ENCODE measurements around the gene PAK1IP1. TPM values are rescaled to one million over a fixed set of nuclear protein-coding genes. Genes with fewer than 3 reads are reported as not detected.
"Not testable (repeated sequence)": the region's sequence is repeated elsewhere in the genome, so short reads cannot be mapped to it uniquely, and the experiment has no call there.

Gene PAK1IP1
- total RNA-seq, 1 donor from 2014 or later: 12.2 TPM

DNA sequence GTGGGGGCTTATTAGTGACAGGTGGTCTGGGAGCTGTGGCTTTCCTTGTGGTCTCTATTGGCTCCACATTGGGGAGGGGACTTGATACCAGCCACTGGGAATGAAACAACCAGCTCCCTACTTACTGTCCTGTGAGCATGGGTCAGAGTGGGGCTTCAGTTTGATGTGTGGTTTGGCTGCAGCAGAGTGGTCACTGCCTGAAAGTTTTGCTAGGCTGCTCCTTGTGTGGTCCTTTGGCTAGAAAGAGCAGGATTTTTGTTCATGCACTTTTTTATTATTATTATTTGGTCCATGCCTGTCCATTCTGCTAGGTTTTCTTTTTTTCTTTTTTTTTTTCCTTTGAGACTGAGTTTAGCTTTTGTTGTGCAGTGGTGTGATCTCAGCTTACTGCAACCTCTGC, 45.3 kb downstream of the PAK1IP1 start:
- H3K4me3 Mint-ChIP-seq (ENCODE audit: unreplicated experiment): no peak overlapping the region
- no peak overlapping the region for H3K27ac Mint-ChIP-seq (ENCODE audit: unreplicated experiment)
- peaks cover 8% of the 10 kb centered on the region for H3K4me1 Mint-ChIP-seq (ENCODE audit: unreplicated experiment)
- no peaks in the 10 kb centered on the region for H3K27me3 Mint-ChIP-seq (ENCODE audit: unreplicated experiment)
- DNase-seq (ENCODE audit: extremely low spot score, unreplicated experiment): no peak
- H3K9me3 Mint-ChIP-seq (ENCODE audit: unreplicated experiment): no peaks in the 10 kb centered on the region
- TF ChIP-seq, protein P1, sequence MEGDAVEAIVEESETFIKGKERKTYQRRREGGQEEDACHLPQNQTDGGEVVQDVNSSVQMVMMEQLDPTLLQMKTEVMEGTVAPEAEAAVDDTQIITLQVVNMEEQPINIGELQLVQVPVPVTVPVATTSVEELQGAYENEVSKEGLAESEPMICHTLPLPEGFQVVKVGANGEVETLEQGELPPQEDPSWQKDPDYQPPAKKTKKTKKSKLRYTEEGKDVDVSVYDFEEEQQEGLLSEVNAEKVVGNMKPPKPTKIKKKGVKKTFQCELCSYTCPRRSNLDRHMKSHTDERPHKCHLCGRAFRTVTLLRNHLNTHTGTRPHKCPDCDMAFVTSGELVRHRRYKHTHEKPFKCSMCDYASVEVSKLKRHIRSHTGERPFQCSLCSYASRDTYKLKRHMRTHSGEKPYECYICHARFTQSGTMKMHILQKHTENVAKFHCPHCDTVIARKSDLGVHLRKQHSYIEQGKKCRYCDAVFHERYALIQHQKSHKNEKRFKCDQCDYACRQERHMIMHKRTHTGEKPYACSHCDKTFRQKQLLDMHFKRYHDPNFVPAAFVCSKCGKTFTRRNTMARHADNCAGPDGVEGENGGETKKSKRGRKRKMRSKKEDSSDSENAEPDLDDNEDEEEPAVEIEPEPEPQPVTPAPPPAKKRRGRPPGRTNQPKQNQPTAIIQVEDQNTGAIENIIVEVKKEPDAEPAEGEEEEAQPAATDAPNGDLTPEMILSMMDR (IDR thresholded peaks at IDR 0.05): no peak
- peaks cover 3% of the 10 kb centered on the region for H3K36me3 Mint-ChIP-seq (ENCODE audit: unreplicated experiment)

DNA sequence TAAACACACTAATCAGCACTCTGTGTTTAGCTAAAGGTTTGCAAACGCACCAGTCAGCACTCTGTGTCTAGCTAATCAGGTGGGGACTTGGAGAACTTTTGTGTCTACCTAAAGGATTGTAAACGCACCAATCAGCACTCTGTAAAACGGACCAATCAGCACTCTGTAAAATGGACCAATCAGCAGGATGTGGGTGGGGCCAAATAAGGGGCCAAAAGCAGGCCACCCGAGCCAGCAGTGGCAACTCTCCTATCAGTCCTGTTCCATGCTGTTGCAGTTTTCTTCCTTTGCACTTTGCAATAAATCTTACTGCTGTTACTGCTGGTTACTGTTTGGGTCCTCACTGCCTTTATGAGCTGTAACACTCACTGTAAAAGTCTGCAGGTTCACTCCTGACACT, 46.9 kb downstream of the PAK1IP1 start:
- not testable (repeated sequence) for H3K27ac Mint-ChIP-seq (ENCODE audit: unreplicated experiment); DNase-seq (ENCODE audit: extremely low spot score, unreplicated experiment); H3K4me3 Mint-ChIP-seq (ENCODE audit: unreplicated experiment); H3K9me3 Mint-ChIP-seq (ENCODE audit: unreplicated experiment); H3K27me3 Mint-ChIP-seq (ENCODE audit: unreplicated experiment); H3K36me3 Mint-ChIP-seq (ENCODE audit: unreplicated experiment); H3K4me1 Mint-ChIP-seq (ENCODE audit: unreplicated experiment)

DNA sequence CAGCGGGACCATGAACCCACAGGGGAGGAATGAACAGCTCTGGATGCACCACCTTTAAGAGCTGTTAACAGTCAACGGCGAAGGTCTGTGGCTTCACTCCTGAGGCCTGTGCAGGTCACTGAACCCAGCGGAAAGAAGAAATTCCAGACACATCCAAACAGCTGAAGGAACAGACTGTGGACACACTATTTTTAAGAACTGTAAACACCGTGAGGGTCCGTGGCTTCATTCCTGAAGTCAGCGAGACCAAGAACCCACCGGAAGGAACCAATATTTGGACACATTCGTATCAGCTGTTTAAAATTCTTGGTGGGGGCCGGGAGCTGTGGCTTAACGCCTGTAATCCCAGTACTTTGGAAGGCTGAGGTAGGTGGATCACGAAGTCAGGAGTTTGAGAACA, 47.5 kb downstream of the PAK1IP1 start:
- TF ChIP-seq, protein P1 (IDR thresholded peaks at IDR 0.05): no peak
- DNase-seq (ENCODE audit: extremely low spot score, unreplicated experiment): no peak
- Mint-ChIP-seq H3K4me1 (ENCODE audit: unreplicated experiment) (peaks cover 7% of the 10 kb centered on the region), H3K4me3 (ENCODE audit: unreplicated experiment) (no peak overlapping the region), H3K36me3 (ENCODE audit: unreplicated experiment) (peaks cover 3% of the 10 kb centered on the region), H3K9me3 (ENCODE audit: unreplicated experiment) (no peaks in the 10 kb centered on the region), H3K27ac (ENCODE audit: unreplicated experiment) (no peak overlapping the region), H3K27me3 (ENCODE audit: unreplicated experiment) (no peaks in the 10 kb centered on the region)

DNA sequence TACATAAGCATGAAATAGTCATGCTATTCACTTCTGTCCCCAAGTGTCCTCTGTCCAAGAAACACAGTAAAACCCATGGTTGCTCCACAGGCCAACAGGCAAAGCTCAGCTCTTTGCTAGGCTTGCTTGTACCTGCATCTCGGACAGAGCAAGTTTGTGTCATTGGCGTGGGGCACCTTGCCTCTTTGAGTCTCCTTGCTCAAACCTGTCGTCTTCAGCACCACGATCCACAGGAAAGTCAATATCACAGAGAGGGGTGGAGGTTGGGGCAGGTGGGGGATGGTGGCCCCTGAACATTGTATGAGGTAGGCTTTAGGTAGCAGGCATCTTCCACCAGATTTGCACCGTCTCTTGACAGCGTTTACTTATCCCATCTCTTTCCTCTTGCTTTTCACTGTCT, 48.7 kb downstream of the PAK1IP1 start:
- Mint-ChIP-seq H3K4me1 (ENCODE audit: unreplicated experiment) (peaks cover 10% of the 10 kb centered on the region), H3K36me3 (ENCODE audit: unreplicated experiment) (peaks cover 3% of the 10 kb centered on the region), H3K9me3 (ENCODE audit: unreplicated experiment) (no peaks in the 10 kb centered on the region), H3K4me3 (ENCODE audit: unreplicated experiment) (no peak overlapping the region), H3K27ac (ENCODE audit: unreplicated experiment) (no peak overlapping the region), H3K27me3 (ENCODE audit: unreplicated experiment) (no peaks in the 10 kb centered on the region)
- no peak for DNase-seq (ENCODE audit: extremely low spot score, unreplicated experiment)
- TF ChIP-seq, protein P1 (IDR thresholded peaks at IDR 0.05): no peak

DNA sequence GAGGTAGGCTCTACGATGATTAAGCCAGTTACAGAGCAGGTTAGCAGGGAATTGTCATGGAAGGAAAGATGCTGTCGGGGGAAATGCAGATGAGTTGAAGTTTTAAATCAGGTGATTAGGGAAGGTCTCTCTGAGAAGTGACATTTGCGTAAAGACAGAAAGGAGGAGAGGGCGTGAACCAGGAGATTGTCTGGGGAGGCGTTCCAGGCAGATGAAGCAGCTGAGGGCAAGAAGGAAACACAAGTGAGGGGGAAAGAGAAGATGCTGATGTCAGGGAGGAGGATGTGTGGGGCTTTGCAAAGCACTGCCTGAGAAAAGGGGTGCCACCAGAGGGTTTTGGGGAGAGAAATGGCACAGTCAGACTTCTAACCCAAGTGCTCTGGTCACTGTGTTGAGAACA, 50.3 kb downstream of the PAK1IP1 start:
- H3K36me3 Mint-ChIP-seq (ENCODE audit: unreplicated experiment): peaks cover 4% of the 10 kb centered on the region
- no peak for DNase-seq (ENCODE audit: extremely low spot score, unreplicated experiment)
- H3K4me1 Mint-ChIP-seq (ENCODE audit: unreplicated experiment): peaks cover 21% of the 10 kb centered on the region
- no peaks in the 10 kb centered on the region for H3K9me3 Mint-ChIP-seq (ENCODE audit: unreplicated experiment)
- no peak overlapping the region for H3K27ac Mint-ChIP-seq (ENCODE audit: unreplicated experiment)
- TF ChIP-seq, protein P1 (IDR thresholded peaks at IDR 0.05): no peak
- no peaks in the 10 kb centered on the region for H3K27me3 Mint-ChIP-seq (ENCODE audit: unreplicated experiment)
- H3K4me3 Mint-ChIP-seq (ENCODE audit: unreplicated experiment): no peak overlapping the region

- no peak for DNase-seq (ENCODE audit: extremely low spot score, unreplicated experiment)
- TF ChIP-seq, protein P1 (IDR thresholded peaks at IDR 0.05): no peak
- Mint-ChIP-seq H3K36me3 (ENCODE audit: unreplicated experiment) (peaks cover 14% of the 10 kb centered on the region), H3K9me3 (ENCODE audit: unreplicated experiment) (no peaks in the 10 kb centered on the region), H3K27me3 (ENCODE audit: unreplicated experiment) (no peaks in the 10 kb centered on the region), H3K4me3 (ENCODE audit: unreplicated experiment) (peak overlapping the region; percentile 89), H3K4me1 (ENCODE audit: unreplicated experiment) (peaks cover 21% of the 10 kb centered on the region), H3K27ac (ENCODE audit: unreplicated experiment) (peak overlapping the region; percentile 93)
Measured at GRCh38 chr6:10746915-10747250, 52.1 kb downstream of the PAK1IP1 start.

All from osteocyte (in vitro differentiated cells).